Coronary artery (tissue), 2 donors: ENCODE data around the gene GMPPB.

Experiments used
- DNase-seq: peaks from one replicate; pipeline ENCODE4 v3.0.0-alpha.2; 2017; ENCODE audit warnings: low spot score
- H3K27ac ChIP-seq, 2 donors: fragments of 200-600 bp; sonication (generic); one replicate each; pipeline ENCODE4 v1.5.1; 2016 to 2019
- H3K4me3 ChIP-seq: fragments of 200-600 bp; sonication (generic); 2 replicates; pipeline ENCODE4 v1.5.1; 2016; ENCODE audit warnings: mild to moderate bottlenecking, moderate library complexity
- CTCF ChIP-seq: fragments of 200-600 bp; sonication (generic); IDR thresholded peaks from one replicate; pipeline ENCODE4 v1.5.1; 2019; ENCODE audit warnings: antibody characterized with exemption

Gene GMPPB

GRCh38 chr3:49717959-49718857, 5.5 kb downstream of the GMPPB start:
- DNase-seq, result no peak
- TF ChIP-seq CTCF, result no peak
- H3K27ac ChIP-seq, result no peak overlapping the region
- H3K4me3 ChIP-seq, result peak overlapping the region; percentile 75

GRCh38 chr3:49717211-49717958, 6.4 kb downstream of the GMPPB start:
- Histone ChIP-seq H3K4me3 (no peak overlapping the region), H3K27ac (no peak overlapping the region)
- TF ChIP-seq CTCF, result no peak
- peak; percentile 72 for DNase-seq

- Histone ChIP-seq H3K4me3 (no peak overlapping the region), H3K27ac (no peak overlapping the region)
- DNase-seq, result peak; percentile 72
- TF ChIP-seq CTCF, result no peak
Measured at GRCh38 chr3:49716691-49717210, 7.0 kb downstream of the GMPPB start.

GRCh38 chr3:49716169-49716568, 7.6 kb downstream of the GMPPB start:
- no peak for TF ChIP-seq CTCF
- no peak overlapping the region for H3K27ac ChIP-seq
- no peak for DNase-seq
- H3K4me3 ChIP-seq, result no peak overlapping the region

GRCh38 chr3:49715611-49716121, 8.1 kb downstream of the GMPPB start:
- no peak for TF ChIP-seq CTCF
- no peak for DNase-seq
- no peak overlapping the region for H3K27ac ChIP-seq
- H3K4me3 ChIP-seq, result no peak overlapping the region

- no peak for TF ChIP-seq CTCF
- no peak for DNase-seq
Measured at GRCh38 chr3:49714728-49715550, 8.8 kb downstream of the GMPPB start.

More at GRCh38 chr3:49714728-49715550, 8.8 kb downstream of the GMPPB start:
- H3K27ac ChIP-seq, result no peak overlapping the region
- H3K4me3 ChIP-seq, result no peak overlapping the region
